Measurements from ENCODE around the gene CBLIF. TPM values are rescaled to one million over a fixed set of nuclear protein-coding genes. Genes with fewer than 3 reads are reported as not detected.
"Not testable (repeated sequence)": the region's sequence is repeated elsewhere in the genome, so short reads cannot be mapped to it uniquely, and the experiment has no call there.

CBLIF gene
- total RNA-seq, 1 donor from 2014 or later: not detected

- ATAC-seq; DNase-seq; intact Hi-C loops (cut with micrococcal nuclease): not testable (repeated sequence)
Measured at GRCh38 chr11:59849551-59849950, 4.3 kb upstream of the CBLIF start.

- intact Hi-C loops (cut with micrococcal nuclease): no loop called here
- DNase-seq: no peak
- ATAC-seq: no peak
Measured at GRCh38 chr11:59849129-59849528, 3.8 kb upstream of the CBLIF start.

GRCh38 chr11:59848439-59848838 is 3.1 kb upstream of the CBLIF start:
- intact Hi-C loops (cut with micrococcal nuclease); ATAC-seq; DNase-seq: not testable (repeated sequence)

GRCh38 chr11:59847626-59848025 is 2.3 kb upstream of the CBLIF start:
- no peak for ATAC-seq
- no peak for DNase-seq
- intact Hi-C loops (cut with micrococcal nuclease): no loop called here

- intact Hi-C loops (cut with micrococcal nuclease): no loop called here
- no peak for DNase-seq
- no peak for ATAC-seq
Measured at GRCh38 chr11:59846556-59846955, 1.3 kb upstream of the CBLIF start.

- no peak for DNase-seq
- intact Hi-C loops (cut with micrococcal nuclease): no loop called here
Measured at GRCh38 chr11:59842316-59842715, 3.0 kb downstream of the CBLIF start.

GRCh38 chr11:59841514-59841913 is 3.8 kb downstream of the CBLIF start:
- ATAC-seq (no peak), DNase-seq (no peak)
- intact Hi-C loops (cut with micrococcal nuclease): no loop called here

More at GRCh38 chr11:59842316-59842715, 3.0 kb downstream of the CBLIF start:
- ATAC-seq: no peak

- ATAC-seq (no peak), DNase-seq (no peak)
- intact Hi-C loops (cut with micrococcal nuclease): no loop called here
Measured at GRCh38 chr11:59839615-59840014, 5.7 kb downstream of the CBLIF start.

- ATAC-seq (no peak), DNase-seq (no peak)
- intact Hi-C loops (cut with micrococcal nuclease): no loop called here
Measured at GRCh38 chr11:59833602-59834001, 11.7 kb downstream of the CBLIF start.

GRCh38 chr11:59829358-59829757 is 15.9 kb downstream of the CBLIF start:
- no peak for ATAC-seq
- DNase-seq: no peak
- intact Hi-C loops (cut with micrococcal nuclease): no loop called here

GRCh38 chr11:59822989-59823566 is 22.2 kb downstream of the CBLIF start:
- intact Hi-C loops (cut with micrococcal nuclease): no loop called here
- DNase-seq: no peak
- peak; percentile 65 for ATAC-seq

GRCh38 chr11:59818572-59818971 is 26.7 kb downstream of the CBLIF start:
- no peak for ATAC-seq

GRCh38 chr11:59816434-59816833 is 28.9 kb downstream of the CBLIF start:
- intact Hi-C loops (cut with micrococcal nuclease); DNase-seq; ATAC-seq: not testable (repeated sequence)

More at GRCh38 chr11:59818572-59818971, 26.7 kb downstream of the CBLIF start:
- intact Hi-C loops (cut with micrococcal nuclease): no loop called here
- DNase-seq: no peak

- intact Hi-C loops (cut with micrococcal nuclease): no loop called here
- ATAC-seq (no peak), DNase-seq (no peak)
Measured at GRCh38 chr11:59815754-59816153, 29.5 kb downstream of the CBLIF start.

GRCh38 chr11:59814021-59814420 is 31.3 kb downstream of the CBLIF start:
- no peak for DNase-seq
- ATAC-seq: no peak
- intact Hi-C loops (cut with micrococcal nuclease): no loop called here

GRCh38 chr11:59813364-59813763 is 31.9 kb downstream of the CBLIF start:
- no peak for ATAC-seq
- DNase-seq: no peak
- intact Hi-C loops (cut with micrococcal nuclease): no loop called here

GRCh38 chr11:59812220-59812619 is 33.1 kb downstream of the CBLIF start:
- DNase-seq: no peak
- ATAC-seq: no peak
- intact Hi-C loops (cut with micrococcal nuclease): no loop called here

- ATAC-seq (no peak), DNase-seq (no peak)
- intact Hi-C loops (cut with micrococcal nuclease): no loop called here
Measured at GRCh38 chr11:59810911-59811259, 34.4 kb downstream of the CBLIF start.

- intact Hi-C loops (cut with micrococcal nuclease): no loop called here
- peak; percentile 99 for ATAC-seq
- DNase-seq: peak; percentile 88
Measured at GRCh38 chr11:59810189-59810910, 34.9 kb downstream of the CBLIF start, which contains the start of gene MRPL16. MRPL16 (minus strand) TSS chr11:59810778; CDS start chr11:59810658, 120 bp downstream.

- intact Hi-C loops (cut with micrococcal nuclease): loop anchor here (10.0 kb wide), 1 partner anchor 272 kb away; no protein-coding TSS in a partner anchor
- ATAC-seq (no peak), DNase-seq (no peak)
Measured at GRCh38 chr11:59807047-59807610, 38.2 kb downstream of the CBLIF start.

Measured in left ventricle myocardium superior (tissue), 1 donor.